Stimulated activated CD4-positive, alpha-beta T cell treated with anti-CD3 and anti-CD28 coated beads, Interleukin-4, amount 100 ng/mL, for 24 hours (primary cell): Measurements from ENCODE around the gene PPM1J.
A peak's percentile ranks its signal among the peaks of the same experiment; 100 is the strongest.
"Not testable (repeated sequence)": the region's sequence is repeated elsewhere in the genome, so short reads cannot be mapped to it uniquely, and the experiment has no call there.

Experiments used
- DNase-seq: peaks from one replicate; pipeline ENCODE4 v3.0.0-alpha.2; 2020

Gene PPM1J, protein sequence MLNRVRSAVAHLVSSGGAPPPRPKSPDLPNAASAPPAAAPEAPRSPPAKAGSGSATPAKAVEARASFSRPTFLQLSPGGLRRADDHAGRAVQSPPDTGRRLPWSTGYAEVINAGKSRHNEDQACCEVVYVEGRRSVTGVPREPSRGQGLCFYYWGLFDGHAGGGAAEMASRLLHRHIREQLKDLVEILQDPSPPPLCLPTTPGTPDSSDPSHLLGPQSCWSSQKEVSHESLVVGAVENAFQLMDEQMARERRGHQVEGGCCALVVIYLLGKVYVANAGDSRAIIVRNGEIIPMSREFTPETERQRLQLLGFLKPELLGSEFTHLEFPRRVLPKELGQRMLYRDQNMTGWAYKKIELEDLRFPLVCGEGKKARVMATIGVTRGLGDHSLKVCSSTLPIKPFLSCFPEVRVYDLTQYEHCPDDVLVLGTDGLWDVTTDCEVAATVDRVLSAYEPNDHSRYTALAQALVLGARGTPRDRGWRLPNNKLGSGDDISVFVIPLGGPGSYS

DNA sequence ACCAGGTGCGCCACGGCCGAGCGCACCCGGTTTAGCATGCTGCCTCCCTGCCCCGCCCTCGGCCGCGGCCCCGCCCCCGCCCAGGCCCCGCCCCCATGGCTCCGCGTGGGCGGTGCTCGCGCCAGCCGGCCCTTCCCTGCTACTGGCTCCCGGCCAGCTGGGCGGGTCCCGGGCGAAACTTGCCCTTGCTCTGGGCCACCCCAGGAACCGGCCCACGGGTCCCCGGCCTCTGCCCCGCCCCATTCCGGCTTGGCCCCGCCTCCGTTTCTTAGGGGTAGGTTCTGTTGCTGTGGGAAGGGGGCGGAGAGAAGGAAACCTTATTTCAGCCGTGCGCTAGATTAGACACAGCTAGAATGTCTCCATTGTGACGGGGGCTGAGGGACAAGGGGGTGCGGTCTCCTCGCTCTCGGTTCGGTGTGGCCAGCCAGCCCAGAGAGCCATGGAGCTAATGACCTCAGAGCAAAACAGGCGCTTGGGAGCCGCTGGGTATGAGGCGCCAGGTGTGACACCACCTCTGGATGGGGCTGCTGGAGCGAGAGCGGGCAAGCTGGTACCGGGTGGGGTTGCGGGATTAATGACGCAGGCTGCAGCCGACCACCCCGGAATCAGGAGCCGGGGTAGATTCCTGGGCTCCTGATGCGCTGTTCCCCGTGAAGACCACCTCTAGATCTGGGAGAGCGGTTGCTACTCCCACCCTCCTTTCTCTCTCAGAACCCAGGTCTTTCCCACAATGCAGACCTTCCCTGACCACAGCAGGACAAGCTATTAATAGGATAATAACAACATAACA lies at the start of gene PPM1J:
PPM1J (minus strand) TSS at position 69 of the 790 bp plus-strand sequence; CDS start at position 38, 31 bp downstream.
- DNase-seq = peak; percentile 95

DNA sequence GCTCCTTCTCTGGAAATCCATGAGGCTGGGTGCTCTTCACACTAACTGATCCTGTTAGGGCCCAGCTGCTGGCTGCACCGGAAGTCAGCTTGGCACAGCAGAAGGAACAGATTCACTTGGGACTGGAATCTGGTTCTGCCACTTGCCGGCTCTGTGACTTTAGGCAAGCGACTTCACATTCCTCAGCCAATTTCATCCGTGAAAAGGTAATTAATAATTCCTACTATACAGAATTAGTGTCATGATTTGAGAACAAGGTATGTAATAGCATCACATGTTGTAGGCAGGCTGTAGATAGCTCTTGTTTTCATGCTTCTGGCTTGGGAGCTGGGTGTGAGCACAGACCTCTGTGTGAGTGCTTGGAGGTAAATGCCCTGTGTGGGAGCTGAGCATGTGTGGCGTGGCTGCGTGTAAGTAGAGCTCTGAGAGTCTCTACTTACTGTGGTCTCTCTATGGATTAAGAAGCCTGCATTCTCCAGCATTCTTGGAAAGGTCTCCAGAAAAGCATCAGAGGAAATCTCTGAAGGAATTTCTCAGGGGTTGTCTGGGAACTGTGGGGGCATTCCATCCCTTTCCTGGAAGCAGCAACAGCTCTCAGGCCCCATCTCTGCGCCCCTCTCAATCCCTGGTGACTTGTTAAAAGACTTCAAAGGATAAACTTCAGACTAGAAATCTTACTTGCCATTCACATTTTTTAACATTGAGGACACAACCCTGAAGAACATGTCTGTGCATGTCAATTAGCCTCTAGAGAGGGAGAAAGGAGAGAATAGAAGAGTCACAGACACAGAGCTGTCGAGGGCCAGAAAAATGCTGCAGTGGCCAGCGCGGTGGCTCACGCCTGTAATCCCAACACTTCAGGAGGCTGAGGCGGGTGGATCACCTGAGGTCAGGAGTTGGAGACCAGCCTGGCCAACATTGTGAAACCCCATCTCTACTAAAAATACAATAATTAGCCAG lies 47.7 kb upstream of the PPM1J start:
- no peak for DNase-seq

- DNase-seq = no peak
Observed at GRCh38 chr1:112761714-112762480, 46.8 kb upstream of the PPM1J start.

DNA sequence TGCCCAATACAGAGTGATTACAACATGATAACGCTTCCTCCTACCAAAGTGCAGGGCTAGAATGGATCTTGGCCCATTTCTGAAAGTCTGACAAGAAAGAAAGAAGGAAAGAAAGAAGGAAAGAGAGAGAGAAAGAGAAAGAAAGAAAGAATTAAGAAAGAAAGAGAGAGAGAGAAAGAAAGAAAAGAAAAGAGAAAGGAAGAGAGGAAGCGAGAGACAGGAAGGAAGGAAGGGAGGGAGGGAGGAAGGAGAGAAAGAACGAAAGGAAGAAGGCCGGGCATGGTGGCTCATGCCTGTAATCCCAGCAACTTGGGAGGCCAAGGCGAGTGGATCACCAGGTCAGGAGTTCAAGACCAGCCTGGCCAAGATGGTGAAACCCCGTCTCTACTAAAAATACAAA lies 44.1 kb upstream of the PPM1J start:
- no peak for DNase-seq

GRCh38 chr1:112754116-112754628 lies 39.0 kb upstream of the PPM1J start:
- DNase-seq = no peak

DNA sequence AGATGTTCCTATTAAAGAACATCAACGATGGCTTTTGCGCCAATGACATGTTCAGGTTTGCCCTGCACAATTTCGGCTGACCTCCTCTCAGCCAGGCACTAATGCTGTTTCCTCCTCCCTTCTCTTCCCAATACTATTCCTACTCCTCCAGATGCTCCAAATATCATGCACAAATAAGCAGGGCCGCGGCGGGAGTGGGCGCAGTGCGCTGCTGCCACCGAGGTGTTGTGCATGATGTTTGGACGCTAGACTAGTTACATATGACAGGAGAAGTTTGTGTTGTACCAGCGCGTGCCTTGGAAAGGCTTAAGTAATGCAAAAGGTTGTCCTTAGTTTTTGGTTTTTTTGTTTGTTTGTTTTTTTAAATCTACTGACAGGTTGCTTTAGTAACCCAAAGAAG lies 33.3 kb upstream of the PPM1J start:
- DNase-seq = no peak

GRCh38 chr1:112744009-112744578 lies 29.0 kb upstream of the PPM1J start:
- no peak for DNase-seq

- DNase-seq = no peak
Observed at GRCh38 chr1:112743174-112744008, 28.3 kb upstream of the PPM1J start.

GRCh38 chr1:112737573-112737972 lies 22.4 kb upstream of the PPM1J start:
- no peak for DNase-seq

GRCh38 chr1:112735752-112736151 lies 20.6 kb upstream of the PPM1J start:
- peak; percentile 39 for DNase-seq

DNA sequence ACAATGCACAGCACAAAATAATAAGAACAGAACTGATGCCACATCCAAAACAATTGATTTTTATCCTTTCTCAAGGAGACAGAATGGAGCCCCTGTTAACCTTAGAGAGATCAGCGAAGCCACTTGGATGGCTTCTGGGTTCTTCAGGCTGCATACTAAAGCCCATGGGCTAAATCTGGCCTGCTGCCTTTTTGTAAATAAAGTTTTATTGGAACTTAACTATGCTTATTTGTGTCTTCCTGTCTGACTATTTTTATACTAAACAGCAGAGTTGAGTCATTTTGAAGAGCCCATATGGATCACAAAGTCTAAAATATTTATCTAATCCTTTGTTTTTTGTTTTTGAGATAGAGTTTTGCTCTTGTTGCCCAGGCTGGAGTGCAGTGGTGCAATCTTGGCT lies 16.3 kb upstream of the PPM1J start:
- no peak for DNase-seq

GRCh38 chr1:112729909-112730308 lies 14.8 kb upstream of the PPM1J start:
- DNase-seq = no peak

DNA sequence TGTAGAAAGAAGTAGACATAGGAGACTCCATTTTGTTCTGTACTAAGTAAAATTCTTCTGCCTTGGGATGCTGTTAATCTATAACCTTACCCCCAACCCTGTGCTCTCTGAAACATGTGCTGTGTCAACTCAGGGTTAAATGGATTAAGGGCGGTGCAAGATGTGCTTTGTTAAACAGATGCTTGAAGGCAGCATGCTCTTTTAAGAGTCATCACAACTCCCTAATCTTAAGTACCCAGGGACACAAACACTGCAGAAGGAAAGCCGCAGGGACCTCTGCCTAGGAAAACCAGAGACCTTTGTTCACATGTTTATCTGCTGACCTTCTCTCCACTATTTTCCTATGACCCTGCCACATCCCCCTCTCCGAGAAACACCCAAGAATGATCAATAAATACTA lies 13.9 kb upstream of the PPM1J start:
- DNase-seq = not testable (repeated sequence)

DNA sequence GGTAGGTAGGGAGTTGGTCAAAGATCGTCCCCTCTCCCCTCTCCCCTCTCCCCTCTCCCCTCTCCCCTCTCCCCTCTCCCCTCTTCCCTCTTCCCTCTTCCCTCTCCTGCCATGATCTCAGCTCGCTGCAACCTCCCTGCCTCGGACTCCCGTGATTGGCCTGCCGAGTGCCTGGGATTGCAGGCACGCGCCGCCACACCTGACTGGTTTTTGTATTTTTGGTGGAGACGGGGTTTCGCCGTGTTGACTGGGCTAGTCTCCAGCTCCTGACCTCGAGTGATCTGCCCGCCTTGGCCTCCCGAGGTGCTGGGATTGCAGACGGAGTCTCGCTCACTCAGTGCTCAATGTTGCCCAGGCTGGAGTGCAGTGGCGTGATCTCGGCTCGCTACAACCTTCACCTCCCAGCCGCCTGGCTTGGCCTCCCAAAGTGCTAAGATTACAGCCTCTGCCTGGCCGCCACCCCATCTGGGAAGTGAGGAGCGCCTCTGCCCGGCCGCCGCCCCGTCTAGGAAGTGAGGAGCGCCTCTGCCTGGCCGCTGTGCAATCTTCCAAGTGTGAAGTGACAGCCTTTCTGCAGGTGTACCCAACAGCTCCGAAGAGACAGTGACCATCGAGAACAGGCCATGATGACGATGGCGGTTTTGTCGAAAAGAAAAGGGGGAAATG lies 13.3 kb upstream of the PPM1J start:
- DNase-seq = not testable (repeated sequence)

- no peak for DNase-seq
Observed at GRCh38 chr1:112727716-112728115, 12.6 kb upstream of the PPM1J start.

DNA sequence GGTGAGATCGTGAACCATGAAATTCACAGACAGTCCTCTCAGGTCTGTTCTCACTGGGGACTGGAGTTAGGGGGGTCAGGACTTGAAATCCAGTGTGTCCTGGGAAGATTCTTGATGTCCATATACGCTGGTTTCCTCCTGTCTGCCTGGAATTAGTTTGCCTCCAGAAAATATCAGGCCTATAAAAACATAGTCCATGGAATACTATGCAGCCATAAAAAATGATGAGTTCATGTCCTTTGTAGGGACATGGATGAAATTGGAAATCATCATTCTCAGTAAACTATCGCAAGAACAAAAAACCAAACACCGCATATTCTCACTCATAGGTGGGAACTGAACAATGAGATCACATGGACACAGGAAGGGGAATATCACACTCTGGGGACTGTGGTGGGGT lies 9.1 kb upstream of the PPM1J start:
- not testable (repeated sequence) for DNase-seq

DNA sequence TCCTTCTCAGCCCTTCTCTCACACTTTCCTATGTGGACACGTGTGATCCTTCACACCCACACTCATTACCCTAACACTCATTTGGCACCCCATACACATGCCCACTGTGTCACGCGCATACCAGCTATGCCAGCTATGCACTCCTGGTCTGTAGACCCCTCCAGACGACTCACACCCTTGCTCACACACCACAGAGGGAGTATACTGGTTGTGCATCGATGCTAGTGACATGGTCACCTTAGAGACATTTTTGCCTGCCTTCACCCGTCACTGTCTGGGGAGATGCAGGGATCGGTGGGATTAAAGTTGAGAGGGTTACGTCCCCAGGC lies 8.3 kb upstream of the PPM1J start:
- DNase-seq = no peak

DNA sequence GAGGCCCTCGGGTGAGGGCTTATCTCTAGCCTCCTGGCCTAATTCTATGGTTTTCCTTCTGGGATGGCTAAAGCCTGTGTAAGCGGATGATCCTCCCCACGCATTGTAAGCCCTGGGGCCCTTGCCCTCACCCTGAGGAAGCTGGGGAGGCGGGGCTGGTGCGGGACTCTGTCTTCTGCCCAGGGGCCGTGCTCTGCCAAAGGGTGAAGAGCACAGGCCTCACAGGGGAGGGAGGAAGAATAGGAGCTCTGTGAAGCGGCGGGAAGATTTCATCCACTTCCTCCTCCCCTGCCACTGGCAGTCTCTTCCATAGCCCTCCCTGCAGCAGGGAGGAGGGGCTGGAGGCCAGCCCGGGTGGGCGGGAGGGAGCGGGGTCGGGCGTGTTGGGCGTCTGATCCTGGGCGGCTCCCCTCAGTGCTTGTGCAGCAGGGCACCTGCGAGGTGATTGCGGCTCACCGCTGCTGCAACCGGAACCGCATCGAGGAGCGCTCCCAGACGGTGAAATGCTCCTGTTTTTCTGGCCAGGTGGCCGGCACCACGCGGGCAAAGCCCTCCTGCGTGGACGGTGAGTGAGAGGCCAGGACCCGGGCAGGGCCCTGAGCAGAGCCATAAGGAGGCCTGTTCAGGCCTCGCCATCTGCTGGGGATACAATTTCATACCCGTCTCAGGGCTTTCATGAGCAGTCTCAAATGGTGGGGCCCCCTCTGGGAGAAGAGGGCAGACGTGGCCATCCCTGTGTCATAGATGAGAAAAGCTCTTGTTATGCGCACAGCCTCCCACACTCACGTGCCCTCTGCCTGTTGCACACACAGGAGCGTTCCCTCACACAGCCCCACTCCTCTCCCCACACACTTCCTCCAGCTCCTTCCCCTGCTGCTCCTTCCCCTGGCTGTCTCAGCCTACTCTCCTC lies 7.7 kb upstream of the PPM1J start:
- DNase-seq = peak; percentile 38
